NCI-H446 treated with DMSO at 0.1 percent for 48 hours (cell line): ENCODE results near the gene TTC28.
"Not testable (repeated sequence)": the region's sequence is repeated elsewhere in the genome, so short reads cannot be mapped to it uniquely, and the experiment has no call there.

Experiments used
- DNase-seq: peaks from one replicate; lab custom pipeline; 2025; lab: John Stamatoyannopoulos, UW

The TTC28 gene

DNA sequence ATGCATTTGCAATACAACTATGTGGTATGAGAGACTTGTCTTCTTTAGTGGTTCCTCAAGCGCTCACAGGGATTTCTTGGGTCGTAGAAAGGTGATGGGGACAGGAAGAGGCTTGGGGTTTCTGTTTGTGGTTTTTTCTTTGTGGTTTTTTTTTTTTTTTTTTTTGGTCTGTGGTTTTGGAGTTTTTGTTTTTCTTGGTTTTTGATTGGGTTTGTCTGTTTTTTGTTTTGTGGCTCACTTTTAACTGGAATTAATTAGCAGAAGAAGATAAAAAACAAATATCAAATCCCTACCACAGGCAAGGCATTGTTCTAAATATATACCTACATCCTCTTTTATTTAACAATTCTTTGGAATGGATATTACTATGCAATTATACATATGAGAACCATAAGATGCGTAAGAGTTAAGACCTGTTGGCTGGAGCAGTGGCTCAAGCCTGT lies 5.5 kb downstream of the TTC28 start:
- no peak for DNase-seq

GRCh38 chr22:28670756-28671155 lies 8.9 kb downstream of the TTC28 start:
- DNase-seq = no peak

GRCh38 chr22:28670161-28670560 lies 9.5 kb downstream of the TTC28 start:
- DNase-seq = no peak

DNA sequence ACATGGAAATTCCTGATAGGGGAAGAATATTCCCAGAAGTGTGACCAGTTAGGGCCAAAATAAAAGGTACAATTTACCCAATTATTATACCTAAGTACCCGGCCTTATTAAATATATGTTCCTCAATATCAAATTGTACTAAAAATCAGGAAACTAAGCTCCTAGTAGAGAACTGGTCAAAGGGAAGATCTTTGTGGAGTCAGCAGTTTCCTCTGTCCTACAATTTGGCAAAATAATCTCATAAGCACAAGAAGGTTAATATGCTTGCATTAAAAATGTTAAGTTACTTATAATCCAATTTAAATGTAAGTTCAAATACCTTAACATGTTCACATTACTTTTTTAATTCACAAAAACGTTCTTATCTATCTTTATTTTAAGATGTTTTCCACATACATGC lies 10.3 kb downstream of the TTC28 start:
- DNase-seq = no peak

DNA sequence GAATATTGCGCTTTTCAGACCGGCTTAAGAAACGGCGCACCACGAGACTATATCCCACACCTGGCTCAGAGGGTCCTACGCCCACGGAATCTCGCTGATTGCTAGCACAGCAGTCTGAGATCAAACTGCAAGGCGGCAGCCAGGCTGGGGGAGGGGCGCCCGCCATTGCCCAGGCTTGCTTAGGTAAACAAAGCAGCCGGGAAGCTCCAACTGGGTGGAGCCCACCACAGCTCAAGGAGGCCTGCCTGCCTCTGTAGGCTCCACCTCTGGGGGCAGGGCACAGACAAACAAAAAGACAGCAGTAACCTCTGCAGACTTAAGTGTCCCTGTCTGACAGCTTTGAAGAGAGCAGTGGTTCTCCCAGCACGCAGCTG lies 16.1 kb downstream of the TTC28 start:
- not testable (repeated sequence) for DNase-seq

DNA sequence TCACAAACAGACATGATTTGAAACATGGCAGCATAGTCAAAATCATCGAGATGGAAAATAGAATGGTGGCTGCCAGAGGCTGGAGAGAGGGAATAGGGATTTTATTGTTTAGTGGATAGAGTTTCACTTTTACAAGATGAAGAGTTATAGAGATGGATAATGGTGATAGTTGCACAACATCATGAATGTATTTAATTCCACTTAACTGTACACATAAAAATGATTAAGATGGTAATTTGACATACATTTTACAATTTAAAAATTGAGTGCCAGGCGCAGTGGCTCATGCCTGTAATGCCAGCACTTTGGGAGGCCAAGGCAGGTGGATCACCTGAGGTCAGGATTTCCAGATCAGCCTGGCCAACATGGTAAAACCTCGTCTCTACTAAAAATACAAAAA lies 21.2 kb downstream of the TTC28 start:
- no peak for DNase-seq

DNA sequence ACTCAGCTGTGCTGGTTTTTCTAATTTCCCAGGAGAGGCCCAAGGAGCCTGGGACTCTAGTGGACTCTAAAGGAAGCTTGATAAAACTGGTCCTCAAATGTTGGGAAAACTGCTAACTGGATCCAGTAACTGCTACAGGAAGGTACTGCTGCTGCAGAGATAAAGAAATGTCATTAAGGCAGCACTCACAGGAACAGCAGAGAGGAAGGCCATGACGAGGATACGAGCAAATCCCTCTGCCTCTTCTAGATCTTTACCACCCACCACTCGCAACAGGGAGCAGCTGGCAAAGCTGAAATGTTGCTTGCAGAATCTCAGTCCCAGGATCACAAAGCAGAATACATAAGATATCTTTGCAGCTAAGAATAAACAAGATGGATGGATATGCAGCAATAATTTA lies 23.5 kb downstream of the TTC28 start:
- no peak for DNase-seq

GRCh38 chr22:28650463-28650862 lies 29.2 kb downstream of the TTC28 start:
- DNase-seq = no peak

- DNase-seq = no peak
These were observed 30.8 kb downstream of the TTC28 start for GRCh38 chr22:28648792-28649191.

DNA sequence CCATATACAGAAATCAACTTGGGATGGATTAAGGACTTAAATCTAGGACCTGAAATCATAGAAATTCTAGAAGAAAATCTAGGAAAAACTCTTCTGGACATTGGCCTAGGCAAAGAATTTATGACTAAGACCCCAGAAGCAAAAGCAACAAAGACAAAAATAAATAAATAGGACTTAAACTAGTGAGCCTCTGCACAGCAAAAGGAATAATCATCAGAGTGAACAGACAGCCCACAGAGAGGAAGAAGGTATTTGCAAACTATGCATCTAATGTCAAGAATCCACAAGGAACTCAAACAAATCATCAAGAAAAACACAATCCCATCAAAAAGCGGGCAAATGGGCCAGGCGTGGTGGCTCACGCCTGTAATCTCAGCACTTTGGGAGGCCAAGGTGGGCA lies 32.4 kb downstream of the TTC28 start:
- DNase-seq = no peak

GRCh38 chr22:28639321-28639720 lies 40.3 kb downstream of the TTC28 start:
- DNase-seq = no peak

DNA sequence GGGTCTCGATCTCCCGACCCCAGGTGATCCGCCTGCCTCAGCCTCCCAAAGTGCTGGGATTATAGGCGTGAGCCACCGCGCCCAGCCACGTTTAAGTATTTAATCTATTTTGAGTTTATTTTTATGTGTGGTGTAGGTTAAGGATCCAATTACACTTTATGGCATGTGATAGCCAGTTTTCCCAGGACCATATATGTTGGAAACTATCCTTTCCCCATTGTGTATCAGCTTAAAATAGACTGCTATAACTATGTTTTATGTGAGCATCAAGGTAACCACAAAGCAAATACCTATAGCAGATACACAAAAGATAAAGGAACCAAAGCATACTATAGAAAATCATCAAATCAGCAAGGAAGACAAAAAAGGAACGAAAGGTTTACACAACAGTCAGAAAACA lies 42.4 kb downstream of the TTC28 start:
- no peak for DNase-seq

- DNase-seq = no peak
These were observed 49.5 kb downstream of the TTC28 start for GRCh38 chr22:28630177-28630574.

DNA sequence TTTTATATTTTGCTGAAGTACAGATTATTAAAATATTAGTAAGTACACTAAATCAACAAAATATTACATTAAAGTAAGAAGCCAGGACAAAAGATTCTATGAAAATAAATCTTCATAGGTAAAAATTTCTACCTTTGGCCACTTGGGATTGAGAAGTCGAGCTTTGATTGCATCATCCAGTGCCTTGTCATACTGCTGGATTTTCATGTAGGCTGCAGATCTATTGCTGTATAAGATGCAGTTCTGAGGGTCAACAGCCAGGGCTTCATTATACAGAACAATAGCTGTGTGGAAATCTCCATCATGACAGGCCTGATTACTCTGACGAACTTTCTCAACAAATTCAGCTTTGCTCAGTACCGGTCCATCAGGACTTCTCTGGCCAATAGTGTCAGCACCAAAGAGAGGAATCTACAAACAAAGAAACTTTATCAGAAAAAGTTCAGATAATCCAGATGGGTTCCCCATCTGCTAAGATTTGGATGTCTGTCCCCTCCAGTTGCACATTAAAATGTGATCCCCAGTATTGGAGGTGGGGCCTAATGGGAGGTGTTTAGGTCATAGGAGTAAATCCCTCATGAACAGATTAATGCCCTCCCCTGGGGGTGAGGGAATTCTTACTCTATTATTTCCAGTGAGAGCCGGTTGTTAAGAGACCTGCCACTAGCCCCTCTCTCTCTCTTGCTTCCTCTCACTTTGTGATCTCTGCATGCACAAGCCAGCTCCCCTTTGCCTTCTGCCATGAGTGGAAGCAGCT lies 50.0 kb downstream of the TTC28 start:
- DNase-seq = no peak

- DNase-seq = no peak
These were observed 50.9 kb downstream of the TTC28 start for GRCh38 chr22:28628766-28629165.

- no peak for DNase-seq
These were observed 51.8 kb downstream of the TTC28 start for GRCh38 chr22:28627791-28628190.

DNA sequence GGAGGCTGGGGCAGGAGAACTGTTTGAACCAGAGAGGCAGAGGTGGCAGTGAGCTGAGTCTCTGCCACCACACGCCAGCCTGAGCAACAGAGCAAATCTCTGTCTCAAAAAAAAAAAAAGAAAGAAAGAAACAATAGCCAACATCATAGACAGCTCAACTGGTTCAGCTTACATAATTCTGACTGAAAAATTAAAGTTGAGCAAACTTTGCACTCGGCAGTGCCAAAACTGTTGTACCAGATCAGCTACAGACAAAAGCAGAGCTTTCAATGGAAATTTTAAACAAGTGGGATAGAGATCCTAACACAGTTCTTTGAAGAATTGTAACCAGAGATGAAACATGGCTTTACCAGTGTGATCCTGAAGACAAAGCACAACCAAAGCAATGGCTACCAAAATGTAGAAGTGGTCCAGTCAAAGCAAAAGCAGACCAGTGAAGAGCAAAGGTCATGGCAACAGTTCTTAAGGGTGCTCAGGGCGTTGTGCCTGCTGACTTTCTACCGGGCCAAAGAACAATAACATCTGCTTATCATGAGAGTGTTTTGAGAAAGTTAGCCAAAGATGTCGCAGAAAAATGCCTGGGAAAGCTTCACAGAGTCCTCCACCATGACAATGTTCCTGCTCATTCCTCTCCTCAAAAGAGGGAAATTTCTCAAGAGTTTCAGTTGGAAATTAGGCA lies 59.3 kb downstream of the TTC28 start:
- no peak for DNase-seq

DNA sequence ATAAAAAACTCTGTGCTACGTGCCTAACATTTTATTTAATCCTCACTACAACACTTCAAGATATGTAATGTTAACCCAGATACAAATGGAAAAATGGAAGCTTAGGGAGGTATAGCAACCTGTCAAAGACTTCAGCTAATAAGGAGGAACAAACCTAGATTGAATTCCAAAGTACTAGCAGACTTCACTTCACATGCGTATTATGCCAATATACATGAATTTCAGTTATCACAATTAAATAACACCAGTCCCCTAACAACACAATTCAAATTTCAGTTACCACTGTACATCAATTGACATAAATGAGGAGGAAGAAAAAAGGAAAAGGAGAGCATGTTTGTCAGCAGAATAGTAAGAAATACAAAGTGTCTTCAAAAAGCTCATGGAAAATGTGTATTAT lies 60.4 kb downstream of the TTC28 start:
- DNase-seq = no peak

DNA sequence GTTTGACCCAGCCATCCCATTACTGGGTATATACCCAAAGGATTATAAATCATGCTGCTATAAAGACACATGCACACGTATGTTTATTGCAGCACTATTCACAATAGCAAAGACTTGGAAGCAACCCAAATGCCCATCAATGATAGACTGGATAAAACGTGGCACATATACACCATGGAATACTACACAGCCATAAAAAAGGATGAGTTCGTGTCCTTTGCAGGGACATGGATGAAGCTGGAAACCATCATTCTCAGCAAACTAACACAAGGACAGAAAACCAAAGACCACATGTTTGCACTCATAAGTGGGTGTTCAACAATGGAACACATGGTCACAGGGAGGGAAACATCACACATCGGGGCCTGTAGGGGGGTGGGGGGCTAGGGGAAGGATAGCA lies 64.2 kb downstream of the TTC28 start:
- DNase-seq = not testable (repeated sequence)

DNA sequence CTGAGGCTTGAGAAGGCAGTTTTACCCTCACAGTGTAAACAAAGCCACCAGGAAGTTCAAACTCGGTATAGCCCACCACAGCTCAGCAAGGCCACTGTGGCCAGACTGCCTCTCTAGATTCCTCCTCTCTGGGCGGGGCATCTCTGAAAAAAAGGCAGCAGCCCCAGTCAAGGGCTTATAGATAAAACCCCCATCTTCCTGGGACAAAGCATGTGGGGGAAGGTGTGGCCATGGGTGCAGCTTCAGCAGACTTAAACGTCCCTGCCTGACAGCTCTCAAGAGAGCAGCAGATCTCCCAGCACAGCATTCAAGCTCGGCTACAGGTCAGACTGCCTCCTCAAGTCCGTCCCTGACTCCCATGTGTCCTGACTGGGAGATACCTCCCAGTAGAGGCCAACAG lies 69.7 kb downstream of the TTC28 start:
- no peak for DNase-seq

DNA sequence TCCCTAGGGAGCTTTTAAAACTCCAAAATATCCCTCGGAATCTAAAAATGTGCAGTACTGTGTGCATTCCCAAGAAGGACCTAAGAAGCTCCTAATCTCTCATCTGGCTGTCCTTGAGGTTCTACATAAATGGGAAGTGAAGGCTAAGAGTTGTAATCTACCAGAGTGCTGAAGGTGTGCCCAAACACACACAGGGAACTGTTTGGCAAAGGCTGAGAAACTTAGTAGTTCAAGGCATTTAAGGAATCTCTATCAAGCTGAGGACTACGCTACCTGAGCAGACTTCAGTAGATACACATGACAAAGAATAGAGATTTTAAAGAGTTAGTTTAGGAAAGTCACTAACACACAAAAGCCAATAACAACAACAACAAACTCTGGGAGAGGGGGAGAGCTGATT lies 71.1 kb downstream of the TTC28 start:
- DNase-seq = no peak

GRCh38 chr22:28607795-28608194 lies 71.8 kb downstream of the TTC28 start:
- DNase-seq = no peak

GRCh38 chr22:28604966-28605761 lies 74.5 kb downstream of the TTC28 start:
- DNase-seq = no peak
